Measurements from ENCODE around the gene RUBCNL.
"Not testable (repeated sequence)": the region's sequence is repeated elsewhere in the genome, so short reads cannot be mapped to it uniquely, and the experiment has no call there.

Gene RUBCNL

DNA sequence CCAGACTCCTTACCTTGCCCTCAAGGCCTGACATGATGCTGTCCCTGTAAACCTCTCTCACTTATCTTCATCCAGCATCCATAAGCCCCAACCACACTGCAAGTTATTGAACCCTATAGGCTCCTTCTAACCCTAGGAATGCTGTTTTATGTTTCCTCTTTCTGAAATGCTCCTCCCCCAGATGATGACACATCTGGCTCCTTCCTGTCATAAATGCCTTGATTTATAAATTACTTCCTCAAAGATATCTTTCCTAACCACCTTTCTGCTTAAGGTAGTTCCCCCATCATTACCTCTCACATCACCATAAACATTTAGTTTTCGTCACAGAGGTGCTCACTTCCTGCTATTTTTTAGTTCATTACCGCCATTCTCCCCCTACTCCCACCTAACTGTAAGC is 12.3 kb downstream of the RUBCNL start:
- DNase-seq (ENCODE audit: low read depth): no peak

DNA sequence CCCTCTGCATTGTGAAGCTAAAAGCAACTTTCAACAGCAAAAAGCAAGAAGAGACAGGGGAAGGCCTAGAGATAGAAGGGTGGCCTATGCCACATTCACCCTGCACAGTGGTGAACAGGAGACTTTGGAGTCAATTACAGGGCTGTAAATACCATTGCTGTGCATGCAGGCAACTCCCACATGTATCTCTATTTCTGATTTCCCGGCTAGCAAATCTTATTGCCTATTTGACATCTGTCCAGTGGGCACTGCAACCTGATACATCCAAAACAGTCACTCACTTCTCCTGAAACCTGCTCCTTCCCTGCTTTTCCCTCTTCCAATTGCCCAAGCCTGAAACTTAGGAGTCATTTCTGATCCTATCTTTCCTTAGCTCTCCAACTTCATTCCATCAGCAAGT is 13.4 kb downstream of the RUBCNL start:
- no peak for DNase-seq (ENCODE audit: low read depth)

DNA sequence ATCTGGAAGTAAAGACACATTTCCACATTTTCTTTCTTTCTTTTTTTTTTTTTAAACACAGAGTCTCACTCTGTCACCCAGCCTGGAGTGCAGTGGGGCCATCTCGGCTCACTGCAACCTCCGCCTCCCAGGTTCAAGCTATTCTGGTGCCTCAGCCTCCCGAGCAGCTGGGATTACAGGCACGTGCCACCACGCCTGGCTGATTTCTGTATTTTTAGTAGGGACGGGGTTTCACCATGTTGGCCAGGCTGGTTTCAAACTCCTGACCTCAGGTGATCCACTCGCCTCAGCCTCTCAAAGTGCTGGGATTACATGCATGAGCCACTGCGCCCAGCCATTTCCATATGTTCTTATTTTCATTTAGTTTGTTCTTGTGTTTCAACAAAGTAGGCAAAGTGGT is 14.1 kb downstream of the RUBCNL start:
- not testable (repeated sequence) for DNase-seq (ENCODE audit: low read depth)

DNA sequence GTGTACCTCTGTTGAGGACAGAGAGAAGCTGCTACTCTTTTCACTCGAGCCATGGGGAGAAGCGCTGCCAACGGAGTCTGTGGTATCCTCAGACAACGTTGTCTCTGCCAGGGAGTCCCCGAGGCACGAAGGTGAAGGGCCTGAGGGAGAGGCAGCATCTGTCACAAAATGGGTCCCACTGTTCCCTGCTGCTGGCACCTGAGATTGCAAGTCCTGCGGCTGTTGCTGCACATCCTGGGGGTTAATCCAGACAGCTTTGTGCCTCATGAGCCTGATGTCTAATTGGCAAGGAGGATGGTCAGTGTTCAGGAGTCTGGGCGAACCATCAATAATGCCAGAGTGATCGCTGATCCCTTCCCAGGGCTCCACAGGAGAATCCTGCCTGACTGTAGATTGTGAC is 15.0 kb downstream of the RUBCNL start:
- DNase-seq (ENCODE audit: low read depth): no peak

DNA sequence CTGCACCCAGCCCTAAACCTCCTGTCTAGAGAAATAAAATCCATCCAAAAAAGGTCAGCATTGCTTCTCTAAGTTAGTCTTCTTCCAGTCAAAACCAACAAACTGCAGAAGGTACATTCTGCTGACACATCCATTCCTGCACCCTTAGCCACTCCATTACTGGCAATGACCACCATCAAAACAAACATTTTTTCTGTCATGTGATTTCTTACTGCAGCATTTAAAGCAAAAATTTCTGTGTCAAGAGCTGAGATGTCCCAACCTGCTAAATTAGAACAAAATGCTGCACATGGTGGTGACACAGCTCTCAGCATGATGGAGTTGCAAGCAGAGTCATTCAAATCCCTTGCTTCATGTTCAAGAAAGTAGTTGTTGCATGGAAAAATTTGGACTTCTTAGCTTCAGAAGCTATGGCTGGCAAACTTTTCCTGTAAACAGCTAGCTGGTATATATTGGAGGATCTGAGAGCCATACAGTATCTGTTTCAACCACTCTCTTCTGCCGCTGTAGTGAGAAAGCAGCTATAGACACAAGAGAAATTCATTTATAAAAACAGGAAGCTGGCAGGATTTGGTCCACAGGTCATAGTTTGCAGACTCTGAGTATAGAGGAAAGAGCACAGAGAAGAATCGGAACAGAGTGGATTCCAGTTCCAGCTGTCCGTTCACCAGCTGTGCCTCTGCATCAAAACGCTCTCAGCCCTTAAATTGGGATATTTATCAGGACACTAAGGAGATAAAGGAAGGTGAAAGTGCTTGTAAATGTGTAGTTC is 17.4 kb downstream of the RUBCNL start:
- DNase-seq (ENCODE audit: low read depth): peak; percentile 82

DNA sequence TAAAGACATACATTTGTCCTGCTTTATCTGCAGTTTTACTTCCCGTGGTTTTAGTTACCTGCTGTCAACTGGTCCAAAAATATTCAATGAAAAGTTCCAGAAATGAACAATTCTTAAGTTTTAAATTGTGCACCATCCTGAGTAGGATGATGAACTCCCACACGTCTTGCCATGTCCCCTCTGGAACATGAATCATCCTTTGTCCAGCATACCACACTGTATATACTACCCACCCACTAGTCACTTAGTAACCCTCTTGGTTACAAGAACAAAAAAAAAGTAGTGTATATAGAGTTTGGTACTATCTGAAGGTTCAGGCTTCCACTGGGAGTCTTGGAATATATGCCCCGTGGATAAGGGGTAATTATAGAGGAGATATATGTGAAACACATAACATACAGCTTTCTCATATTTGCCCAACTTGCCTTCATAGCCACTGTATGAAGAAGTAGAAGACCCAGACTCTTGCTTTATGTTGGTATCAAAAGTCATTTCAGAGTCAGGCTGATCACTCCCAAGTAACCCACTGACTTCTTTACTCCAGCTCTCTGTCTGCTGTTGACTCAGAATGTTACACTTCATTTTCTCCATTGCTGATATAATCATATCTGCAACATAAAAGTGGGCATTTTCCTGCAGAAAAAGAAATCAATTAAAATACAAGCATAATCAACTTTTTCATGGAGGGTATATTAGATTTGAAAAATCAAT is 19.3 kb downstream of the RUBCNL start:
- no peak for DNase-seq (ENCODE audit: low read depth)

DNA sequence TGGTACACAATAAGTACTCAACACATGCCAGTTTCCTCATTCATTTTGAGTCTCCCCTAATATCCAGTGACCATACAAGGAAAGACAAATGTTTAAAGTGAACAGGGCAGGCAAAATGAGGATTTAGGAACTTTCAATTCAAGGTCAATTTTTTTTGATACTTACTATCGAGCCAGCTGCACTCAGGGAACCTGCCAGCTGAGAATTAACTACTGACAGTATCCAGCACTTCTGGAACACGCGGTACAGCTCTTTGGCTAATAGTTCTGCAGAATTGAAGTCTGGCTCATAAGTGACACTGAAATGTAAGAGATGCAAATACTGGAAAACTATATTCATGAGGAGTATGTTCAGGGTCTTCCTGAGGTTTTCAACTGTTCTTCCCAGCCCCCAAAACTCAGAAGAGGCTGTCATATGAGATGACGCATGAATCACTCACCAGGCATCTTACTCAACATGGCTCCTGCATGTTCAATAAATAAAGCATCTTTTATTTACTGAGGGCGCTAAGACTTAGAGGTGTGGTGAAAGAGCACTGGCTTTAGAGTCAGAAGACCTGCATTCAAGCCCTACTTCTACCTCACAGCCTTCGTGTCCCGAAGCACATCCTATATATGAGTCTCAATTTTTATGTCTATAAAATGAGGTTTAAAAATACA is 25.6 kb downstream of the RUBCNL start:
- no peak for DNase-seq (ENCODE audit: low read depth)

DNA sequence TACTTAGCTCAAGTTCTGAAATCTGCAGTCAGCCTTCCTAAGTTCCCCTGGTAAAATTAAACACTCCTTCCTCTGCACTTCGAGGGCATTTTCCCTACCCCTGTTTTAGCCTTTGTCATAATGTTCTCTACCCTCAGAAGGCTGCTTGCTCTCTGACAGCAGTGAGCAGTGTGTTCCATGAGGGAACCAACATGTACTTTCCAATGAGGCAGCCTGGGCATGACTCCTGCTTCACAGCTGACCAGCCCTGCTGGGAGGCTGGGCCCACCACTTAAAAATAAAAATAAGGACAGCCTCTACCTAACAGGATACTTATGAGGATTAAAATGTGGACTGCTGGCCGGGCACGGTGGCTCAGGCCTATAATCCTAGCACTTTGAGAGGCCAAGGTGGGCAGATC is 26.4 kb downstream of the RUBCNL start:
- DNase-seq (ENCODE audit: low read depth): no peak

DNA sequence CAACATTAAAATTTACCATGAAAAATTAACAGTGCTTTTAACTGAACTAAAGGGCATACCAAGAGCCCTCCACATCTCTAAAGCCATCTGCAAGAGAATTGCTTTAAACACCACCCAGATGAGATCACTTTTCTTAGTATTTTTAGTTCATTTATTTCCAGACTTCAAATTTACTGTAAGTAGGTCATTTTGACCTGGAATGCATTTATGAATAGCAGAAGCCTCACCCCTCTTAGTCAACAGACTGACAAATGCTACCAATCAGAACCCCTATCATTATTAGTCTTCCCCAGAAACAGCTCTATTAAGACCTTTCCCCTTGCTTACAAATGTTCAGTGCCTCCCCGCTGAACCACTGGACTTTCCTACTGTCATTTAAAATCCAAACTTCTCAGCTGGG is 27.3 kb downstream of the RUBCNL start:
- DNase-seq (ENCODE audit: low read depth): peak; percentile 58

DNA sequence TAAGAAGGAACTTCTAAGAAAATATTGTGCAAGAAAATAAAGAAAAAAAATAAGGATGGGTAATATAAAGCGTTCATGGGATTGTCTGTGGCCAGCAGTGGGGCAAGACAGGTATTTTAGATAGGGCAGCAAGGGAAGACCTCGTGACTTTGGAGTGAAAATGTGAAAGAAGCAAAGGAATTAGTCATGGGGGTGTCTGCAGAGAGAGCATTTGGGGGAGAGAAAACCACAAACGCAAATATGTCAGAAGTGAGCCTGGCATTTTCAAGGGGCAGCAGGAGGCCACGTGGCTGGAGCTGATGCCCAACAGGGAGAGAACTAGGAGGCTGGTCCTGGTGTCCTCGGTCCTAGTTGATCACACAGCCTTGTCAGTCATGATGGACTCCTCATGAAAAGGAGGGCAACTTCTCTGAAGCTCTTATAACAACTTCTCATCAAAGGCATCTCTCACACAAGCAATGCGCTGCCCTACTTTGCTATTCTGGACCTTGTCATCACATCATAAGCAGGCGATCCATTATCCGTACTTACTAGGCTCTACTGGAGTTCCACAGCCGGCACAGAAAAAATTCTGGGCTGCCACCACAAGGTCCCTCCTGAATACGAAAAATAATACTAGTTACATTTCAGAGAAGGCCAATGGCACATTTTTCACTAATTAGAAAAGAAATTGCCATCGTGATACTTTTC is 31.0 kb downstream of the RUBCNL start:
- DNase-seq (ENCODE audit: low read depth): no peak

DNA sequence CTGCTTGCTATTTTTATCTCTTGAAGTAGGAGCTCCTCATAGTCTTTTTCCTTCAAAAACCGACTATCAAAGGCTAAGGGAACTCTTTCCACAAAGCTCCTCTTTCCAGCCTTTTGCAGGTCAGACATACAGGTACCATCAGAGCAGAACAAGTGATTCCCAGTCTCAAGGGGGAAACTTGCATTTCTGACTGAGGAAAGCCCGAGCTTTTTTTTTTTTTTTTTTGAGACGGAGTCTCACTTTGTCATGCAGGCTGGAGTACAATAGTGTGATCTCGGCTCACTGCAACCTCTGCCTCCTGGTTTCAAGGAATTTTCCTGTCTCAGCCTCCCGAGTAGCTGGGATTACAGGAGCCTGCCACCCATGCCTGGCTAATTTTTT is 32.0 kb downstream of the RUBCNL start:
- DNase-seq (ENCODE audit: low read depth): no peak

DNA sequence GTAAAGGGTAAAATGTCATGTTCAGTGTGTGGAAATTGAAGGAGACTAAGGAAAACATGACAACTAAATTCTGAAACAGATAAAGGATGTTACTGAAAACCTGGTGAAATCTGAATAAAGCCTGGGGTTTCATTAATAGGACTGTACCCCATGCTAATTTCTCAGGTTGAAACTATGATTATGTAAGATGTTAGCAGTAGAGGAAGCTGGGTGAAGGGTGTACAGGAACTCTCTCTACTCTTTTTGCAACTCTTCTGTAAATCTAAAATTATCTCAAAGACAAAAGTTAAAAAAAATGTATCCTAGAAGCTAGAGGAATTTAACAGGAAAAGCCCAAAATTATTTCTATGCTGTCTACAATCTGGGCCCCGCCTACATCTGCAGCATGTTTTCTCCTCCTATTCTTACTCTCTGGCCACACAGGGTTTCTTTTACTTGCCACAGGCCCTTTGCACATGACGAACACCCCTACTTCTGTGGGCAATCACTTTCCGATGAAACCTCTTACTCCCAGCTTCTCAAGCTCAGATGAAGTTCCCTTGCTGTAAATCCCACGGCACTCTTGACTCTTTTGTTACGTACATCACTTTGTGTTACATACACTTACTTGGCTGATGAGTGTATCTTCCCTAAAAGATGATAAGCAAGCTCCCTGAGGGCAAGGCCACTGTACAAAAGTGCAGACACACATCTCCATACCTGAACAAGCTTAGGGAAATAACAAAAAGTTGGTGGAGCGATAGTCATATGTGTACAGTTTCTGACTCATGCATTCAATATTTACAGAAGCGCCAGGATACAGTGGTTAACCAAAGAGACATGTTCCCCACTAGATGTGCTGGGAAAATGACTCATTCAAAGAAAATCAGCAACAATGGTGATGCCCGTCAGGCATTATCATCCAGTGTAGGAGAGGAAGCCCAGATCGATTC is 32.6 kb downstream of the RUBCNL start:
- peak; percentile 96 for DNase-seq (ENCODE audit: low read depth)

DNA sequence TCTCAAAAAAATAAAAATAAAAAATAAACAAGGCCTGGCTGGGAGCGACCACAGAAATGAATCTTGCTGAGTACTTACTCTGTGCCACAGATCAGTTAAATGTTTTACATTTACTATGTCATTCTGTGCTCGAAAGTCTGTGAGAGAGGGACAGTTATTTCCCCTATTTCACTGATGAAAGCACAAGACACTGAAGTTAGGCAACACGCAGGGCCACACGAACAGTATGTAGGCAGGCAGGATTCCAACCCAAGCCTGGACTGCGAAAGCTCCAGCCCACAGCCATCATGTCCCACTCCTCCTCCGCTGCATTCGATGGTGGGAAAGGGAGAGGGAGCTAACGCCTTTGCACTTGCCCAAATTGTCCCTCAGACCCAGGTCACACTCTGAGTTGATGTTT is 34.2 kb downstream of the RUBCNL start:
- no peak for DNase-seq (ENCODE audit: low read depth)

DNA sequence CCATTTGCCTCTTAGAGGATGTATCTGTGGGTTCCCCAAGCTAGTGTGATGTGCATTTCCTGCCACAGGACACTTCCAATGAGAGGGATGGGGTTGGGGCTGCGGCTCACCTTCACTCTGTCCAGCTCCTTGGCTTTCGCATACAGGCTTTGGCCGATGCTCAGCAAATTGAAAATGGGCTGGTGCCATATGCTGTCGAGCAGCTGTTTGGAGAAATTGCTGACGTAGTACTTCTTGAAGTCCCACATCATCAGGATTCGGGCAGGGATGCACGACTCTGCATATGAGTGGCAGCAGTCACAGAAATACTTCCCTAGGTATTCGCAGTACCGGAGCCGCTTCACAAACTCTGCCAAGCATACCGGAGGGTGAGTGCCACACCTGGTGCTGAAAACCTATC is 37.0 kb downstream of the RUBCNL start:
- no peak for DNase-seq (ENCODE audit: low read depth)

DNA sequence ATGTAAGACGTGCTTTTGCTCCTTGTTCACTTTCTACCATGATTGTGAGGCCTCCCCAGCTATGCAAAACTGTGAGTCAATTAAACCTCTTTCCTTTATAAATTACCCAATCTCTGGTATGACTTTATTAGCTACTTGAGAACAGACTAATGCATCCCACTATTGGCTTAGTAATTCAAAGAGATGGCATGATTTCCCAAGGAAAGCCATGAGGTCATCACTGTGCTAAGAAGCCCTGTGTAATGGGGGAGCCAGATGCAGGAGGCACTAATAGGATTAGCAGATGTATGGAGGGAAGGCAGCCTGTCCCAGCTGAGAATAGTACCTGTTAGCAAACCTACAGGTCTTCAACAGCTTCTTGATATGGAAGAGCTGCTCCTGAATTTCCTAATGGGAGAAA is 38.1 kb downstream of the RUBCNL start:
- DNase-seq (ENCODE audit: low read depth): no peak

DNA sequence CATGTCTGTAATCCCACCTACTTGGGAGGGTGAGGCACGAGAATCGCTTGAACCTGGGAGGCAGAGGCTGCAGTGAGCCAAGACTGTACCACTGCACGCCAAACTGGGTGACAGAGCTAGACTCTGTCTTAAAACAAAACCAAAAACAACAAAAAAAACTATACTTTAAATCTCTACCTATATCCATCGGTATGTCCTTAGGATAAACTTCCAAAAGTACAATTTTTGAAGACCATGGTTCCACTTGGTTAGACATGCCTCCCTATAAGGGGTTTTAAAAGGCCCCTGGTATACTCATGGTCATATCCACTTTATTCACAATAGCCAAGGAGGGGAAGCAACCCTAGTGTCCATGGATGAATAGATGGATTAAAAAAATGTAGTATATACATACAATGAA is 39.8 kb downstream of the RUBCNL start:
- no peak for DNase-seq (ENCODE audit: low read depth)

DNA sequence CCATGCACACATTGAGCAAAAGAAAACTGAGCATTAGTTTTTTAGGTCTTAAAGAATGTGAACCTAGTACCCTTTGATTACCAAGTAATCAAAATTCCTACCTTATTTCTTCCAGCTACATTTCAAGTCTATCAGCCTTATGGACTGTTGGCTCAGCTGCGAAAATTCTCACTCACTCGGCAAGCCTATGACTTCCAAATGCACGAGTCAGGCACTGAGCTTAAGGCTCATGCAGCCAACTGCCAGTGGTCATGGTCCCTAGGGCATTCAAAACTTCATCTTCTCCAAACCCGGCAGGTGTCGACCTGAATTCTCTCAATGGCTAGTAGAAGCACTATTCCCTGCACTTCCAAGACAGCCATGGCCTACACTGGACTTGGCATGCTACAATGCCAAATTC is 41.2 kb downstream of the RUBCNL start:
- no peak for DNase-seq (ENCODE audit: low read depth)

DNA sequence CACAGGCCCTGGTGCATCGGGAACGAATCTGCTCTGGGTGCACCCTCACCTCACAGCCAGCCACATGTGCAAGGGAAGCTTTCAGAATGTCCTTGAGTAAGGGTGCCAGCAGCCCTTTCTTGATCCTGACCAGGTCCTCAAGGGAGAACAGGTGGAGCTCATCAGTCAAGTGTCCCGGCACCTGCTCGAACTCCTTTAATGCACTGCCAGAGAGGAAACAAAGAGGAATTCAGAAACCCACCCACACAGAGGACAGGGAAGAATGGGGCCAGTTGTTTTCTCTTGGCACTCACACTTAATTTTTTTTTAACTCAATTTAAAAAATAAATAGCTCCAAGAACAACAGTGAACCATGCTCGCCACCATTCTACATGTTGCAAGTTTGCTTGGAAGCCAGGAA is 41.7 kb downstream of the RUBCNL start:
- DNase-seq (ENCODE audit: low read depth): no peak

DNA sequence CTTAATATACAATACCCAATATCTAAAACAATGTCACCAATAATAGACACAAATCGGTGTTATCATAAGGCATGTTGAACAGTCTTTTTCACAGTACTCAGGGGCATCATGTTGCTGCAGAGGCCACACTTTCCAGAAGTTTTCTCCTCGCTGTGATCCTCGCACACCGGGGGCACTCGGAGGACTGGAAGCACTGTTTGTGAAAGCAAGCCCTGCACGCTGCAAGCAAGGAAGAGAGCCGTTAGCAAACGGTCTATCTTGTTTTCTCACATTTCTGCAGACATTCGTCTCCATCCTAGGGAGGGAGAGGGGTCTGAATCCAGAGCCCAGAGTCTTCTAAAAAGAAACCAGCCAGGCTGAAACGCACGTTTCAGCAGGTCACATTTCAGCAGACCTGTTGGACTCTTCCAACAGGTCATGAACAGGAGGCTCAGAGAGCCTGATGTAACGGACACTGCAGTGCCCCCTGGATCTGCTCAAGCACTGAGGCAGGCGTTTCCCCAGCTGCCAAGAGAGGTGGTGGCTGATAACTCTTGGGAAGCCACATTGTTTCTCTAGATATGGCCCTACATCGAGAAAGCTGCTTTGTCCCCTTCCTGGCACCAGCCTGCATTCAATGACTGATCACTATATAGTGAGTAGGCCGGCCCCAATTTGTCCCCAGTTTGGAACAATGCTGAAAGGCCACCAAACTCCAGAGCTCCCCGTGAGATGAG is 43.6 kb downstream of the RUBCNL start:
- no peak for DNase-seq (ENCODE audit: low read depth)

DNA sequence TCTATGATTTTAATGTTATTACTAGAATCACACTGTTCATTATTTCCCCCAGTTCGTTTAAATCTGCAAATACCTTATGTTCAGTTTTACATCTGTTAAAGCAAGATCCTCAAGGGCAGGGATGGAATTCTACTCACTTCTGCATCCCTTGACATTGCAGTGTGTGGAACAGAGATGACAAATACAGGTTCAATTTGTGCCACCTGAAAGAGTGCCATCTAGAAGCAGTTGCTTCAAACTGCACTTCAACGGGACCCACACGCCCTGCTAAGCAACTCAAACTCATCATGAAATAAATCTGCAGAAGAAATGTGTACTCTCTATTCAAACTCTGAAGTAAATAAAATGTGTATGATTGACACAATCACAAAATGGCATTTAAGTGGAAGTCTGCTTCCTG is 44.5 kb downstream of the RUBCNL start:
- DNase-seq (ENCODE audit: low read depth): no peak

DNA sequence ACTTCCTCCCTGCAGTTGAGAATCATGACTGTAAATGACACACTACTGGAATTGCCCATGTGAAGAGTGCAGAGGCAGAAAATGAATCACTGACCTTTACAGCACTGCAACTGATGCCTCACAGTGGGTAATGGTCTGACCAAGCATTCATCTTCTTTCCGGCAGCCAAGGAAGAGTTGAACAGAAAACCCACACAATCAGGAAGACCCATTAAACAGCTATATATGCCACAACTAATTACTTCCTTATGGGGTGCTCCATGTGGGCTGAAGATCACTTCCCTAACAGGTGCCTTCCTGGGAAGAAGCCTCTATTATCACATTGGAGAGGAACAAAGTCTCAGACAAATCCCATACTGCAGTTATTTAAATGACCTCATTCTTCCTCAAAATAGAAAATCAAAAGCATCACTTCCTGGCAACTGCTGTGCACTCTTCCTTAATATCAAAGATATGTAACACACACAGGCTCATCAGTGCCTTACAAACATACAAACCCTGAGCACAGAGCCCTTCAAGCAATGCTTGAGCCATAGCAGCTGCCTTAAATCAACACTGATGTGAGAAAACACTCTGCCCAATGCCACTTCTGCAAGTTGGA is 45.8 kb downstream of the RUBCNL start:
- peak; percentile 18 for DNase-seq (ENCODE audit: low read depth)
